HCT116 (cell line): ENCODE data around the gene NCAN. TPM values are rescaled to one million over a fixed set of nuclear protein-coding genes. Genes with fewer than 3 reads are reported as not detected.

Experiments used
- ATAC-seq: fragments of 200-7000 bp; cut with Tn5 transposase; 2 replicates; pipeline ENCODE4 v1.9.1; 2020; ENCODE audit warnings: mild to moderate bottlenecking, moderate library complexity
- BruUV-seq: library from RNA; stranded (reverse); fragments of 400-500 nt; replicated peaks from 2 replicates; lab custom pipeline; 2021; lab: Mats Ljungman, UMichigan
- CTCF ChIA-PET: fragments of 300-600 bp; sonication (Branson Sonifier 250); formaldehyde crosslinking; loops from one replicate; lab custom pipeline; 2021; ENCODE audit warnings: antibody characterized with exemption; lab: Charles Lee
- POLR2A ChIA-PET: fragments of 300-600, 350-600 bp; sonication (Branson Sonifier 250); formaldehyde crosslinking; loops from one replicate; lab custom pipeline; 2021; ENCODE audit warnings: antibody characterized with exemption; lab: Charles Lee
- RAD21 ChIA-PET, 2 experiments: fragments of 300-600 bp; sonication (Branson Sonifier 250); formaldehyde crosslinking; loops; one replicate each; lab custom pipeline; 2023; ENCODE audit warnings: low total read pairs in 2 of 2; ENCODE audit not compliant: uncharacterized antibody in 2 of 2, unreplicated experiment in 2 of 2, low non-redundant PET in 1 of 2; lab: Charles Lee
- DNase-seq: peaks from one replicate; pipeline ENCODE4 v3.0.0-alpha.2; 2010; ENCODE audit warnings: low read depth, low spot score
- H2AFZ ChIP-seq: fragments of 200-600 bp; shearing (Covaris generic), sonication (generic); 2 replicates; pipeline ENCODE4 v1.6.1; 2017; ENCODE audit warnings: low read depth, mixed run types, mixed read lengths, antibody characterized with exemption, low read length; ENCODE audit not compliant: poor library complexity, severe bottlenecking
- H3K27ac ChIP-seq: 2 replicates; pipeline ENCODE4 v1.5.1; 2012; ENCODE audit warnings: low read depth, low read length
- H3K27me3 ChIP-seq: fragments of 200-600 bp; sonication (generic); 2 replicates; pipeline ENCODE4 v1.6.1; 2016; ENCODE audit warnings: mixed run types, low read length, mixed read lengths; ENCODE audit not compliant: insufficient read depth
- H3K36me3 ChIP-seq, 2 experiments: fragments of 200-500 bp in 1 of 2; fragments of 200-600 bp in 1 of 2; sonication (Bioruptor generic) in 1 of 2; sonication (generic) in 1 of 2; 2 replicates each; pipeline versions ENCODE4 v1.5.1 to v1.6.1; 2014 to 2016; ENCODE audit warnings: low read length in 2 of 2, inconsistent platforms in 1 of 2, mixed read lengths in 1 of 2, mixed run types in 1 of 2; ENCODE audit not compliant: insufficient read depth in 2 of 2, control insufficient read depth in 1 of 2
- H3K4me1 ChIP-seq, 2 experiments: fragments of 200-600 bp in 1 of 2; sonication (generic) in 1 of 2; 2 replicates each; pipeline versions ENCODE4 v1.5.1 to v1.6.1; 2012 to 2017; ENCODE audit warnings: low read length in 2 of 2, inconsistent platforms in 1 of 2, mild to moderate bottlenecking in 1 of 2, mixed read lengths in 1 of 2, mixed run types in 1 of 2, moderate library complexity in 1 of 2; ENCODE audit not compliant: insufficient read depth in 2 of 2, control insufficient read depth in 1 of 2
- H3K4me2 ChIP-seq: fragments of 200-600 bp; sonication (generic); 2 replicates; pipeline ENCODE4 v1.6.1; 2017; ENCODE audit warnings: mixed run types, low read length, mixed read lengths
- H3K4me3 ChIP-seq, 2 experiments: fragments of 200-600 bp in 1 of 2; sonication (generic) in 1 of 2; replicated peaks in 1 of 2; 2 replicates each; pipeline ENCODE4 v1.5.1; 2011 to 2016; ENCODE audit warnings: low read length in 2 of 2, control low read depth in 1 of 2, low read depth in 1 of 2, mild to moderate bottlenecking in 1 of 2, mixed read lengths in 1 of 2, mixed run types in 1 of 2
- H3K79me2 ChIP-seq: fragments of 200-600 bp; sonication (generic); 2 replicates; pipeline ENCODE4 v1.6.1; 2017; ENCODE audit warnings: mild to moderate bottlenecking, mixed run types, low read length, moderate library complexity, mixed read lengths; ENCODE audit not compliant: insufficient read depth
- H3K9ac ChIP-seq: fragments of 200-600 bp; sonication (generic); 2 replicates; pipeline ENCODE4 v1.6.1; 2016; ENCODE audit warnings: low read length, mixed read lengths
- H3K9me2 ChIP-seq: fragments of 200-600 bp; sonication (generic), shearing (Covaris generic); 2 replicates; pipeline ENCODE4 v1.6.1; 2017; ENCODE audit warnings: mixed run types, mild to moderate bottlenecking, moderate library complexity; ENCODE audit not compliant: insufficient read depth
- H3K9me3 ChIP-seq, 2 experiments: fragments of 200-500 bp in 1 of 2; fragments of 200-600 bp in 1 of 2; sonication (Bioruptor generic) in 1 of 2; sonication (generic) in 1 of 2; 2 replicates each; pipeline ENCODE4 v1.6.1; 2014 to 2017; ENCODE audit warnings: low read length in 2 of 2, mixed read lengths in 2 of 2, inconsistent platforms in 1 of 2, low read depth in 1 of 2, mild to moderate bottlenecking in 1 of 2, mixed run types in 1 of 2, moderate library complexity in 1 of 2; ENCODE audit not compliant: control insufficient read depth in 1 of 2, insufficient read depth in 1 of 2
- H4K20me1 ChIP-seq: fragments of 200-600 bp; sonication (generic), shearing (Covaris generic); 2 replicates; pipeline ENCODE4 v1.6.1; 2017; ENCODE audit warnings: mixed run types, mild to moderate bottlenecking, moderate library complexity; ENCODE audit not compliant: insufficient read depth
- CBX3 ChIP-seq: IDR thresholded peaks from 2 replicates; pipeline ENCODE4 v1.6.1; 2012; ENCODE audit warnings: low read depth
- CEBPB ChIP-seq: IDR thresholded peaks from 2 replicates; pipeline ENCODE4 v1.6.1; 2012; ENCODE audit warnings: low read depth
- EGR1 ChIP-seq: IDR thresholded peaks from 2 replicates; pipeline ENCODE4 v1.6.1; 2012; ENCODE audit warnings: low read depth
- ELF1 ChIP-seq: IDR thresholded peaks from 2 replicates; pipeline ENCODE4 v1.6.1; 2012; ENCODE audit warnings: low read depth, borderline replicate concordance
- EZH2 ChIP-seq: fragments of 200-600 bp; sonication (generic); IDR thresholded peaks from 2 replicates; pipeline ENCODE4 v1.6.1; 2017; ENCODE audit warnings: antibody characterized with exemption, mixed run types
- EZH2phosphoT487 ChIP-seq: fragments of 200-600 bp; IDR thresholded peaks from 2 replicates; pipeline ENCODE4 v1.6.1; 2018; ENCODE audit warnings: antibody characterized with exemption, borderline replicate concordance
- FOSL1 ChIP-seq: IDR thresholded peaks from 2 replicates; pipeline ENCODE4 v1.6.1; 2012; ENCODE audit warnings: low read depth
- JUND ChIP-seq: IDR thresholded peaks from 2 replicates; pipeline ENCODE4 v1.6.1; 2012
- POLR2A ChIP-seq: IDR thresholded peaks from 2 replicates; pipeline ENCODE4 v1.7.0; 2011; ENCODE audit warnings: borderline replicate concordance; ENCODE audit not compliant: insufficient read depth, insufficient read length; ENCODE audit errors: extremely low read depth
- POLR2AphosphoS5 ChIP-seq: IDR thresholded peaks from 2 replicates; pipeline ENCODE4 v1.6.1; 2011; ENCODE audit warnings: mild to moderate bottlenecking, low read depth, low read length, moderate library complexity
- SIN3A ChIP-seq: IDR thresholded peaks from 2 replicates; pipeline ENCODE4 v1.6.1; 2012; ENCODE audit warnings: low read depth
- TCF7L2 ChIP-seq: IDR thresholded peaks from 2 replicates; pipeline ENCODE4 v1.7.0; 2011; ENCODE audit warnings: borderline replicate concordance, inconsistent platforms; ENCODE audit not compliant: insufficient read depth, insufficient read length; ENCODE audit errors: extremely low read depth
- YY1 ChIP-seq: IDR thresholded peaks from 2 replicates; pipeline ENCODE4 v1.6.1; 2011; ENCODE audit warnings: low read length, low read depth, moderate library complexity, mild to moderate bottlenecking; ENCODE audit not compliant: insufficient replicate concordance; ENCODE audit errors: extremely low read depth
- ZFX ChIP-seq: fragments of 450-650 bp; IDR thresholded peaks from 2 replicates; pipeline ENCODE4 v1.6.1; 2017
- ZNF274 ChIP-seq: fragments of 200-500 bp; sonication (Bioruptor generic); IDR thresholded peaks from 2 replicates; pipeline ENCODE4 v1.6.1; 2014; ENCODE audit warnings: mild to moderate bottlenecking, low read depth, low read length, inconsistent platforms
- intact Hi-C: fragments of 100-400 bp; cut with micrococcal nuclease; formaldehyde crosslinking; loops from 2 replicates; pipeline ENCODE4 v1.10.0; 2022
- total RNA-seq: library from RNA; stranded (reverse); gene quantifications from one replicate; pipeline ENCODE4 v1.2.1, GENCODE V29; 2021; ENCODE audit not compliant: unreplicated experiment
- TF ChIP-seq, protein P1 (sequence below): IDR thresholded peaks from 2 replicates; pipeline ENCODE4 v1.6.1; 2011; ENCODE audit warnings: mild to moderate bottlenecking, low read length, moderate library complexity; ENCODE audit not compliant: insufficient replicate concordance; ENCODE audit errors: extremely low read depth
- TF ChIP-seq, protein P2 (sequence below): IDR thresholded peaks from 2 replicates; pipeline ENCODE4 v1.6.1; 2012
- TF ChIP-seq, protein P3 (sequence below): IDR thresholded peaks from 2 replicates; pipeline ENCODE4 v1.6.1; 2012; ENCODE audit warnings: low read depth
- TF ChIP-seq, protein P4 (sequence below): IDR thresholded peaks from 2 replicates; pipeline ENCODE4 v1.6.1; 2012

The NCAN gene
- total RNA-seq, 1 experiment from 2014 or later, result 0.07 TPM

DNA sequence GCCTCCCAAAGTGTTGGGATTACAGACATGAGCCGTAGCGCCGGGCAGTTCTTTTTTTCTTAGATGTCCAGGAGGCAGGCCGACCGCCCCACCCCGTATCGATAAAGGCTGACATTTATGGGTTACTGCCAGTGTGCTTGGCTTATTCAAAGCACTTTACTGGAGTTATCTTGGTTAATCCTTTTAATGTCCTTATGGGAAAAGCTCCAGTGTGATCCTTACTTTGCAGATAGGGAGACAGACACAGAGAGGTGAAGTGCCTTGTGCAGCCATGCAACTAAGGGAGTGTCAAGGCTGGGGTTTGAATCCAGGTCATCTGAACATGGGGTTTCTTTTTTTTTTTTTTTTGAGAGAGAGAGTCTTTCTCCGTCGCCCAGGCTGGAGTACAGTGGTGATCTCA lies 19.2 kb downstream of the NCAN start (continued):
- TF ChIP-seq, protein P1, sequence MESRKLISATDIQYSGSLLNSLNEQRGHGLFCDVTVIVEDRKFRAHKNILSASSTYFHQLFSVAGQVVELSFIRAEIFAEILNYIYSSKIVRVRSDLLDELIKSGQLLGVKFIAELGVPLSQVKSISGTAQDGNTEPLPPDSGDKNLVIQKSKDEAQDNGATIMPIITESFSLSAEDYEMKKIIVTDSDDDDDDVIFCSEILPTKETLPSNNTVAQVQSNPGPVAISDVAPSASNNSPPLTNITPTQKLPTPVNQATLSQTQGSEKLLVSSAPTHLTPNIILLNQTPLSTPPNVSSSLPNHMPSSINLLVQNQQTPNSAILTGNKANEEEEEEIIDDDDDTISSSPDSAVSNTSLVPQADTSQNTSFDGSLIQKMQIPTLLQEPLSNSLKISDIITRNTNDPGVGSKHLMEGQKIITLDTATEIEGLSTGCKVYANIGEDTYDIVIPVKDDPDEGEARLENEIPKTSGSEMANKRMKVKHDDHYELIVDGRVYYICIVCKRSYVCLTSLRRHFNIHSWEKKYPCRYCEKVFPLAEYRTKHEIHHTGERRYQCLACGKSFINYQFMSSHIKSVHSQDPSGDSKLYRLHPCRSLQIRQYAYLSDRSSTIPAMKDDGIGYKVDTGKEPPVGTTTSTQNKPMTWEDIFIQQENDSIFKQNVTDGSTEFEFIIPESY, result no peak
- no peak for TF ChIP-seq YY1
- no peak for TF ChIP-seq CBX3

DNA sequence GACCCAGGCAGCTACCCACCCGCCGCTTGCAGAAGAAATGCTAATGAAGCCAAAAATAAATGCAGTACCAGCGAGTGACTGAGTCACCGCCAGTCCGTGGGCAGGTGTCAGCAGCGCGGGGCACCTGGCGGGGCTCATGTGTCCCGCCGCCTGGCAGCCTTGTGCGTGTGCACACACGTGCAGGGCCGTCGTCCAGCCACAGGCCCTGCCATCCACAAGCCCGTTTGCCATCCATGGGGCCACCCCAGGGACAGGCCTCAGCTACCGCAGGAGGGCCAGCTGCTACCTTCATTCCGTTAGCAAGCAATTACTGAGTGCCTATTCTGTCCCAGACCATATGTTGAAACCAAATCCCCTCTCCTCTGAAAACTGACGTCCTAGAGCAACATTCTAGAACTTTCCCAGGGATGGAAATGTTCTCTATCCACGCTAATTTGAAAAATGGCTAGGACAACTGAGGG lies 20.5 kb downstream of the NCAN start:
- intact Hi-C loops, result no loop called here
- POLR2A ChIA-PET, result interaction anchor here (1.0 kb wide), 1 partner anchor 29 kb away, joined by 3 read pairs; the partner anchor contains the start of gene NR2C2AP
- Histone ChIP-seq H3K4me2 (no peak overlapping the region), H3K4me1 (no peaks in the 10 kb centered on the region), H3K79me2 (no peaks in the 10 kb centered on the region), H3K36me3 (no peaks in the 10 kb centered on the region), H2AFZ (no peak overlapping the region), H4K20me1 (no peaks in the 10 kb centered on the region), H3K27me3 (peaks cover 6% of the 10 kb centered on the region; the same call in 1 of the 2 replicates), H3K9ac (no peak overlapping the region), H3K4me3 (no peak overlapping the region), H3K9me3 (peaks cover 10 to 21% of the 10 kb centered on the region in 2 experiments; a peak in 3 of 4 replicates), H3K27ac (no peak overlapping the region), H3K9me2 (no peaks in the 10 kb centered on the region)
- ATAC-seq (no peak), DNase-seq (no peak)
- RAD21 ChIA-PET, result no interaction called here
- no TSS peak for BruUV-seq
- CTCF ChIA-PET, result no interaction called here
- TF ChIP-seq EGR1 (no peak), POLR2A (no peak), POLR2AphosphoS5 (no peak), CEBPB (no peak), EZH2 (no peak), ELF1 (no peak), ZFX (no peak), SIN3A (no peak), ZNF274 (no peak), FOSL1 (no peak), EZH2phosphoT487 (no peak), JUND (no peak), TCF7L2 (no peak)
- TF ChIP-seq, protein P2, sequence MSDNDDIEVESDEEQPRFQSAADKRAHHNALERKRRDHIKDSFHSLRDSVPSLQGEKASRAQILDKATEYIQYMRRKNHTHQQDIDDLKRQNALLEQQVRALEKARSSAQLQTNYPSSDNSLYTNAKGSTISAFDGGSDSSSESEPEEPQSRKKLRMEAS, result no peak
- TF ChIP-seq, protein P3, sequence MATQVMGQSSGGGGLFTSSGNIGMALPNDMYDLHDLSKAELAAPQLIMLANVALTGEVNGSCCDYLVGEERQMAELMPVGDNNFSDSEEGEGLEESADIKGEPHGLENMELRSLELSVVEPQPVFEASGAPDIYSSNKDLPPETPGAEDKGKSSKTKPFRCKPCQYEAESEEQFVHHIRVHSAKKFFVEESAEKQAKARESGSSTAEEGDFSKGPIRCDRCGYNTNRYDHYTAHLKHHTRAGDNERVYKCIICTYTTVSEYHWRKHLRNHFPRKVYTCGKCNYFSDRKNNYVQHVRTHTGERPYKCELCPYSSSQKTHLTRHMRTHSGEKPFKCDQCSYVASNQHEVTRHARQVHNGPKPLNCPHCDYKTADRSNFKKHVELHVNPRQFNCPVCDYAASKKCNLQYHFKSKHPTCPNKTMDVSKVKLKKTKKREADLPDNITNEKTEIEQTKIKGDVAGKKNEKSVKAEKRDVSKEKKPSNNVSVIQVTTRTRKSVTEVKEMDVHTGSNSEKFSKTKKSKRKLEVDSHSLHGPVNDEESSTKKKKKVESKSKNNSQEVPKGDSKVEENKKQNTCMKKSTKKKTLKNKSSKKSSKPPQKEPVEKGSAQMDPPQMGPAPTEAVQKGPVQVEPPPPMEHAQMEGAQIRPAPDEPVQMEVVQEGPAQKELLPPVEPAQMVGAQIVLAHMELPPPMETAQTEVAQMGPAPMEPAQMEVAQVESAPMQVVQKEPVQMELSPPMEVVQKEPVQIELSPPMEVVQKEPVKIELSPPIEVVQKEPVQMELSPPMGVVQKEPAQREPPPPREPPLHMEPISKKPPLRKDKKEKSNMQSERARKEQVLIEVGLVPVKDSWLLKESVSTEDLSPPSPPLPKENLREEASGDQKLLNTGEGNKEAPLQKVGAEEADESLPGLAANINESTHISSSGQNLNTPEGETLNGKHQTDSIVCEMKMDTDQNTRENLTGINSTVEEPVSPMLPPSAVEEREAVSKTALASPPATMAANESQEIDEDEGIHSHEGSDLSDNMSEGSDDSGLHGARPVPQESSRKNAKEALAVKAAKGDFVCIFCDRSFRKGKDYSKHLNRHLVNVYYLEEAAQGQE, result no peak
- TF ChIP-seq, protein P4, sequence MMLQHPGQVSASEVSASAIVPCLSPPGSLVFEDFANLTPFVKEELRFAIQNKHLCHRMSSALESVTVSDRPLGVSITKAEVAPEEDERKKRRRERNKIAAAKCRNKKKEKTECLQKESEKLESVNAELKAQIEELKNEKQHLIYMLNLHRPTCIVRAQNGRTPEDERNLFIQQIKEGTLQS, result no peak
- TF ChIP-seq, protein P1, result no peak
